Measurements from ENCODE around the gene HYCC2.
"Not testable (repeated sequence)": the region's sequence is repeated elsewhere in the genome, so short reads cannot be mapped to it uniquely, and the experiment has no call there.

The HYCC2 gene

DNA sequence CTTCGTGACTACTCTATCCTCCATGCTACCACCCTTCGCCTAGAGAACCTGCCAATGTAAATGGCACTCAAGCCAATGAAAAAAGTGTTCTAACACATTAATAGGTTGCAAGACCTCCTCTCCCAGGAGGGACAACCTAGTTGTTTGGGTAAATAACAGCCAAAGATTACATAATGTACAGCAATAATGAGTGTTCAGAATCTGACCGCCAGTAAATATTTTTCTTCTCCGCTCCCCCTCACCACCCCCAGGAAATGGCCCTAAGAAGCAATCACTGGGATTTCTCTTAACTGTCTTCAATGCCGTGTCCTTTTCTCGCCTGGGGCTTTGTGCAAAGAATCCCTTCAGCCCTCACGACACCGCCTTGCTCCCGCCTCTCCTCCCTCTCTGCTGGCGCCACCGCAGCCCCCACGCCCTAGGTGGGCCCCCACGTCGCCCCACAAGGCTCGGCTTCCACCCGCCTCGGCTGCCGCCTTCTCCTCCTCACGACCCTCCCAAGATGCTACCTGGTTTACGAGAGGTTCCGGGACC lies 458 bp downstream of the HYCC2 start:
- DNase-seq = no peak

- no peak for DNase-seq
Measured at GRCh38 chr2:201064797-201065329, 6.6 kb downstream of the HYCC2 start.

GRCh38 chr2:201063516-201063915 lies 8.0 kb downstream of the HYCC2 start:
- DNase-seq = not testable (repeated sequence)

- DNase-seq = no peak
Measured at GRCh38 chr2:201059961-201060755, 11.3 kb downstream of the HYCC2 start.

DNA sequence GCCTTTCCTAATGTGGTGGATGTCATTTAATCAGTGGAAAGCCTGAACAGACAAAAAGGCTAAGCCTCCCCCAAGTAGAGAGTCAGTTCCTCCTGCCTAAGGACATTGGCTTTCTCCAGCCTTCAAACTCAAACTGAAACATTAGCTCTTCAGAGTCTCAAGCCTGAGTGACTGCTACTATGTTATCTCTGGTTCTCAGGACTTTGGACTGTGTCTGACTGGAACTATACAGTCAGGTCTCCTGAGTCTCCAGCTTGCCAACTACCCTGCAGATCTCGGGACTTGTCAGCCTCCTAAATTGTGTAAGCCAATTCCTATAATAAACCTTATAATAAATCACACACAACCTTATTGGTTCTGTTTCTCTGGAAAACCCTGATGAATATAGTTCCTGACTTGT lies 12.6 kb downstream of the HYCC2 start:
- no peak for DNase-seq

DNA sequence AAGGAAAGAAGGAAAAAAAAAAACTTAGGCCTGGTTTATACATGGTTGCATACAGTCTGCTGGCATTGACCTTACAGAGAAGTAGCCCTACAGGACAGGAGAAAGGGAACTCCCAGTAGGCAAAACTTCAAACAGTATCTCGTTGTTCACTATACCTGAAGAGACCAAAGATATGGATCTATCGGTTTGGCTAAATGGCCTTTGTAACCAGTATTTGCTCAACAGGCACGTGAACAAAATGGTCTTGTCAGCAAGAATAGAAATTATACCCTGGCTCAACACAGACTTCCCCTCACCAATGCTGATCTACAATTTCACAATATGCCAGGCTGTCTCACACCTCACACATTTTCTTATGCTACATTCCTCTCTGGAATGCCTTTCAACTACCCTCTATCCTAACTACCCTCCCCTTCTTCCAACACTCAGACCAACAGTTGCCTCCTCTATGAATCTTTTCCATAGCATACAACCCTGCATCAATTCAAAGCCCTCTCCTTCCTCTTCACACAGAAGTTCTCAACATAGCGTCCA lies 13.7 kb downstream of the HYCC2 start:
- DNase-seq = no peak

DNA sequence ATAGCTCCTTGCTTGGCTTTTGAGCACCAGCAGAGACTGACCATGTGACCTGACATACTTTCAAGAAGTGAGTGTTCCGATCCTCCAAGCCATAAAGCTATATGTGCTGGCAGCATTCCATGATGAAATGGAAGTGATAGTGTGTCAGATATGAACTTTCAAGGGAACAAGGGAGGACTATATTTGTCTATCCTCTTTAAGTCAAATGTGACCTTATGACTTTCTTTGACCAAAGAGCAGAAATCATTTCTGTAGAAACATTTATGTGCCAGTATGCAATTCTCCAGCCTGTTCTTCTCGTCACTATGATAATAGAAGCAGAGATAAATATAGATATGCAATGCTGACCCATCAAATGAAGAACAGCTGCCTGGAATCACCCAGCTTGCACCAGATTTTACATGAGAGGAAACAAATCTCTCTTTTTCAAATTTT lies 14.4 kb downstream of the HYCC2 start:
- DNase-seq = no peak

DNA sequence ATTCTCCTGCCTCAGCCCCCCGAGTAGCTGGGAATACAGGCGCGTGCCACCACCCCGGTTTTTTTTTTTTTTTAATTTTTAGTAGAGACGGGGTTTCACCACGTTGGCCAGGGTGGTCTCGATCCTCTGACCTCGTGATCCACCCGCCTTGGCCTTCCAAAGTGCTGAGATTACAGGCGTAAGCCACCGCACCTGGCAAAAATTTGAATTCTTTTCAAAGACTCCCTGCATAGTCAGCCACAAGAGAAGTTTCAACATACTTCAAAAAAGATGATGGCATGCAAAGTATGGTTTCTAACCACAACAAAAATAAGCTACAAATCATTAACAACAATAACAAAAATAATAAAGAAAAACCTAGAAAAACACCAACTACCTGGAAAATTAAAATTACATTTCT lies 22.0 kb downstream of the HYCC2 start:
- no peak for DNase-seq

- DNase-seq = no peak
Measured at GRCh38 chr2:201046881-201047280, 24.6 kb downstream of the HYCC2 start.

DNA sequence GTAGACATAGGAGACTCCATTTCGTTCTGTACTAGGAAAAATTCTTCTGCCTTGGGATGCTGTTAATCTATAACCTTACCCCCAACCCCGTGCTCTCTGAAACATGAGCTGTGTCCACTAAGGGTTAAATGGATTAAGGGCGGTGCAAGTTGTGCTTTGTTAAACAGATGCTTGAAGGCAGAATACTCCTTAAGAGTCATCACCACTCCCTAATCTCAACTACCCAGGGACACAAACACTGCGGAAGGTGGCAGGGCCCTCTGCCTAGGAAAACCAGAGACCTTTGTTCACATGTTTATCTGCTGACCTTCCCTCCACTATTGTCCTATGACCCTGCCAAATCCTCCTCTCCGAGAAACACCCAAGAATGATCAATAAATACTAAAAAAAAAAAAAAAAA lies 28.4 kb downstream of the HYCC2 start:
- DNase-seq = not testable (repeated sequence)

GRCh38 chr2:201042451-201042850 lies 29.0 kb downstream of the HYCC2 start:
- DNase-seq = not testable (repeated sequence)

- no peak for DNase-seq
Measured at GRCh38 chr2:201040867-201041628, 30.4 kb downstream of the HYCC2 start.

GRCh38 chr2:201038855-201039254 lies 32.6 kb downstream of the HYCC2 start:
- no peak for DNase-seq

GRCh38 chr2:201038361-201038760 lies 33.1 kb downstream of the HYCC2 start:
- DNase-seq = not testable (repeated sequence)

DNA sequence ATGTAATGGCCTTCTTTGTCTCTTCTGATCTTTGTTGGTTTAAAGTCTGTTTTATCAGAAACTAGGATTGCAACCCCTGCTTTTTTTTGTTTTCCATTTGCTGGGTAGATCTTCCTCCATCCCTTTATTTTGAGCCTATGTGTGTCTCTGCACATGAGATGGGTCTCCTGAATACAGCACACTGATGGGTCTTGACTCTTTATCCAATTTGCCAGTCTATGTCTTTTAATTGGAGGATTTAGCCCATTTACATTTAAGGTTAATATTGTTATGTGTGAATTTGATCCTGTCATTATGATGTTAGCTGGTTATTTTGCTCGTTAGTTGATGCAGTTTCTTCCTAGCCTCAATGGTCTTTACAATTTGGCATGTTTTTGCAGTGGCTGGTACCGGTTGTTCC lies 37.1 kb downstream of the HYCC2 start:
- DNase-seq = not testable (repeated sequence)

- no peak for DNase-seq
Measured at GRCh38 chr2:201024518-201024917, 47.0 kb downstream of the HYCC2 start.

DNA sequence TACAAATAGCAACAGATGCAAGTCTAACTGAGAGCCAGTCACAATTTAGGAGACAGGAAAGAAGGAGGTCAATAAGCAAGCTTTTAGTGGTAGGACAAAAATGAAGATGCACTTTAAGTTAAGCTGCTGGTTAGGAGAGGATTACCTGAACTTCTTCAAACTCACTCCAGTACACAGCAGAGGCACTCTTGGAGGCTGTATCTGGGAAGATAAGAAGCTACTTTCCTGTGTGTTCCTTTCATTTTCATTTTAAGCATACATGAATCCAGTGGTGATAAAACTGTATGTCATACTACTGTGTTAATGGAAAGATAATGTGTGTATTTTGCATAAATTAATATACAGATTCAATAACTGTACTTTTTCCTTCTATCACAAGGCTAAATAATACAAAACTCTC lies 49.6 kb downstream of the HYCC2 start:
- DNase-seq = no peak

Data from NCI-H1048 (cell line).